Measurements from ENCODE around the gene DENND6A.

DENND6A gene

DNA sequence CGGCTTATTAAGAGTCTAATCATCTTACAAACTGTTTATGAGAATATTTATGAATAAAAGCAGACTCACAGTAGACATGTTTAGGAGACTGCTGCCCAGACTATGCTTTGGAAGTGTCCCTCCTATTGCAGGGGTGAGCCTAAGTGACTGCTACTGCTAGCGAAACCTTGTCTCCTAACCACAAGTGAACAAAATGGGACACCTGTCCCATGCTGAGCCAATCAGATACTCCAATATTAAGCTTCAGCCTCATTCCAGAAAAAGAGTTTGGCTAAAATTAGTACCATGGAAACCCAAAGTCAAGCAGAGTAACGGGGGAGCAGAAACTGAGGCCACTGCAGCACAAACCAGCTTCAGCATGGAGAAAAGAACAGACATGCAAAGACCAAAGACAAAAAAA is 4.6 kb downstream of the DENND6A start:
- TF ChIP-seq, protein P1, sequence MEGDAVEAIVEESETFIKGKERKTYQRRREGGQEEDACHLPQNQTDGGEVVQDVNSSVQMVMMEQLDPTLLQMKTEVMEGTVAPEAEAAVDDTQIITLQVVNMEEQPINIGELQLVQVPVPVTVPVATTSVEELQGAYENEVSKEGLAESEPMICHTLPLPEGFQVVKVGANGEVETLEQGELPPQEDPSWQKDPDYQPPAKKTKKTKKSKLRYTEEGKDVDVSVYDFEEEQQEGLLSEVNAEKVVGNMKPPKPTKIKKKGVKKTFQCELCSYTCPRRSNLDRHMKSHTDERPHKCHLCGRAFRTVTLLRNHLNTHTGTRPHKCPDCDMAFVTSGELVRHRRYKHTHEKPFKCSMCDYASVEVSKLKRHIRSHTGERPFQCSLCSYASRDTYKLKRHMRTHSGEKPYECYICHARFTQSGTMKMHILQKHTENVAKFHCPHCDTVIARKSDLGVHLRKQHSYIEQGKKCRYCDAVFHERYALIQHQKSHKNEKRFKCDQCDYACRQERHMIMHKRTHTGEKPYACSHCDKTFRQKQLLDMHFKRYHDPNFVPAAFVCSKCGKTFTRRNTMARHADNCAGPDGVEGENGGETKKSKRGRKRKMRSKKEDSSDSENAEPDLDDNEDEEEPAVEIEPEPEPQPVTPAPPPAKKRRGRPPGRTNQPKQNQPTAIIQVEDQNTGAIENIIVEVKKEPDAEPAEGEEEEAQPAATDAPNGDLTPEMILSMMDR (IDR thresholded peaks at IDR 0.05; ENCODE audit: low read depth, low read length, missing control alignments): no peak
- in situ Hi-C loops (cut with HindIII; ENCODE audit: low sequenced_read_pairs): no loop called here
- DNase-seq (ENCODE audit: low read depth): no peak
- no peak overlapping the region for H3K4me3 ChIP-seq (ENCODE audit: low read depth, low read length)

DNA sequence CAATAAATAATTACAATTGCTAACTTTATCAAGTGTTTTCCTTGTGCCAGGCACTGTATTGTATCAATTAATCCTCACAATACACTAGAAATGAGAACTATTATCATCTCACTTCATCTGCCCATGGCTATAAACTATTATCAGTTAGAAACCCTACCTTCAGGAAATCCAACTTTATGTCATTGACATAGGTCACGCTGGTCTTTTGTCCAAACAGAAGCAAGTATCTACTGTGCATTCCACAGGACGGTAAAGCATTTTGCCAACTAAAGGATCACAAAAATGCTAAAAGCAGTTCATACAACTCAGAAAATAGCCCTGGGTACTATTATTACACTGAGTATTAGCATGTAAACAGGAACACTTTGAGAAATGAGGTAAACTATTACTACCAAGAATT is 9.6 kb downstream of the DENND6A start:
- TF ChIP-seq, protein P1 (IDR thresholded peaks at IDR 0.05; ENCODE audit: low read depth, low read length, missing control alignments): no peak
- DNase-seq (ENCODE audit: low read depth): no peak
- in situ Hi-C loops (cut with HindIII; ENCODE audit: low sequenced_read_pairs): no loop called here

DNA sequence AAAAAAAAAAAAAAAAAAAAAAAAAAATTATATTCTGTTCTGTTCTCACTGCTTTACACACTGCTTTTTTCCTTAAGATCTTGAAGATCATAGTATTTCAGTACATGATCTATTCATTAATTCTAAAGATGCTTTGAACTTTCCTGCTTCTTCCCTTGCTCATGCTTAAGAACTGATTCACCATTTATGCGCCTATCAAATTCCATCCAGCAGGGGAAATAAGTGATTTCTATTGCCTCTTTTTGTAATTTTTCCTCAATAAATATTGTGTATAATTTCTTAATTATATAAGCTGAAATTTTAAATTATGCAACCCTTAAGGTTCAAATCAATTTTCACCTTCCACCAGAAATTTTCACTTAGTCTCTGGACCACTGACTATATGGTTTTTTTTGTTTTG is 10.6 kb downstream of the DENND6A start:
- in situ Hi-C loops (cut with HindIII; ENCODE audit: low sequenced_read_pairs): no loop called here
- no peak overlapping the region for H3K4me3 ChIP-seq (ENCODE audit: low read depth, low read length)
- no peak for DNase-seq (ENCODE audit: low read depth)
- TF ChIP-seq, protein P1 (IDR thresholded peaks at IDR 0.05; ENCODE audit: low read depth, low read length, missing control alignments): no peak

More for the DNA sequence above, 9.6 kb downstream of the DENND6A start:
- no peak overlapping the region for H3K4me3 ChIP-seq (ENCODE audit: low read depth, low read length)

DNA sequence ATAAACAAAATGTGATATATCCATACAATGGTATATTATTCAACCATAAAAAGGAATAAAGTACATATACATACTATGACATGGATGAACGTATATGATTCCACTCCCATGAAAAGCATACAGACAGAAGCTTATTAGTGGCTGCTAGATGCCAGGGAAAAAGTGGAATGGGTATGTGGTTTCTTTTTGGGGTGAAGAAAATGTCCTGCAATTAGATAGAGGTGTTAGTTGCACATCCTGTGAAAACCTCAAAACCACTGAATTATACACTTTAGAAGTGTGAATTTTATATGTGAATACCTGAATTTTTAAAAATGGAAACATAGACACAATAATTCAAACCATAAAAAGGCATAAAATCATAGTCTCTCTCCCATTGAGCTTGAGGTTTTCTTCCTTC is 11.2 kb downstream of the DENND6A start:
- DNase-seq (ENCODE audit: low read depth): no peak
- in situ Hi-C loops (cut with HindIII; ENCODE audit: low sequenced_read_pairs): no loop called here
- no peak overlapping the region for H3K4me3 ChIP-seq (ENCODE audit: low read depth, low read length)
- TF ChIP-seq, protein P1 (IDR thresholded peaks at IDR 0.05; ENCODE audit: low read depth, low read length, missing control alignments): no peak

DNA sequence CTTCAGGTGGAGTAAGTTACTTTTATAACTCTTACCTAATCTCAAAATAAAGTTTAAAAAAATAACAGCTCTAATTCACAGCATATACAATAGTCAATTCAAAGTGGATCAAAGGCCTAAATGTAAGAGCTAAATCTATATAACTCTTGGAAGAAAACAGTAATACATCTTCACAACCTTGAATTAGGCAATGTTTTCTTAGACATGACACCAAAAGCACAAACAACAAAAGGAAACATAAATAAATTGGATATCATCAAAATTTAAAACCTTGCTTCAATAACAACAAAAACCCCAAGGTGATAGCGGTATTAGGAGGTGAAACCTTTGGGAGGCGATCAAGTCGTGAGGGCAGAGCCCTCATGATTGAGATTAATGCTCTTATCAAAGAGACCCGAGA is 12.8 kb downstream of the DENND6A start:
- TF ChIP-seq, protein P1 (IDR thresholded peaks at IDR 0.05; ENCODE audit: low read depth, low read length, missing control alignments): no peak
- DNase-seq (ENCODE audit: low read depth): no peak
- H3K4me3 ChIP-seq (ENCODE audit: low read depth, low read length): no peak overlapping the region
- in situ Hi-C loops (cut with HindIII; ENCODE audit: low sequenced_read_pairs): no loop called here

DNA sequence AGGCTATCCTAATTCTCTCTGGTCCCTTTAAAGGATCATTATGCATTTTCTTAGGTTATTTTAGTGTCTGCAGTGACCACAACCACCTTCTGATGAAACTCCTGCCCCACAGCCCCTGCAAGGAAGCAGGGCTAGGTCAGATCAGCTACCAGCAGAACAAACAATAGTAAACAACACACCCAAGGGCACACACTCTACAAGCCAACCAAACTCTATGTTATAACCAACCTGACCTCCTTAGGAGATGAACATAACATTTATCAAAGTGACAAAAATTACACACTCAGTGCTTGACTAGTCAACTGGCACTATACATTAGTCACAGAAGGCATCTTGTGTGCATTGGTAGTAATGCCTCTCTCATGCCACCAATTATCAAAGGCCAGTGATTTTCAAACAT is 17.3 kb downstream of the DENND6A start:
- TF ChIP-seq, protein P1 (IDR thresholded peaks at IDR 0.05; ENCODE audit: low read depth, low read length, missing control alignments): no peak
- DNase-seq (ENCODE audit: low read depth): no peak
- no peak overlapping the region for H3K4me3 ChIP-seq (ENCODE audit: low read depth, low read length)
- in situ Hi-C loops (cut with HindIII; ENCODE audit: low sequenced_read_pairs): no loop called here

DNA sequence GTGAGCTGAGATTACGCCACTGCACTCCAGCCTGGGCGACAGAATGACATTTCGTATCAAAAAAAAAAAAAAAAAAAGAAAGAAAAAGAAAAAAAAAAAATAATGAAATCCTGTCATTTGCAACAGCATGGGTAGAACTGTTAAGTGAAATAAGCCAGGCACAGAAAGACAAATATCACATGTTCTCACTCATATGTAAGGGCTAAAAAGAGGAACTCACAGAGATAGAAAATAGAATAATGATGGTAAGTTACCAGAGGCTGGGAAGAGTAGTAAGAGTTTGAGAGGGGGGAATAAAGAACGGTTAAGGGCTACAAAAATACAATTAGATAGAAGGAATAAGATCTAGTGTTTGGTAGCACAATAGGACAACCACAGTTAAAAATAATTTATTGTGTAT is 19.7 kb downstream of the DENND6A start:
- no peak for DNase-seq (ENCODE audit: low read depth)
- H3K4me3 ChIP-seq (ENCODE audit: low read depth, low read length): no peak overlapping the region
- TF ChIP-seq, protein P1 (IDR thresholded peaks at IDR 0.05; ENCODE audit: low read depth, low read length, missing control alignments): no peak
- in situ Hi-C loops (cut with HindIII; ENCODE audit: low sequenced_read_pairs): loop anchor here (25.0 kb wide), 1 partner anchor 164 kb away; no protein-coding TSS in a partner anchor

Data from astrocyte of the cerebellum (primary cell).